CD14-positive monocyte (primary cell): ENCODE data around the gene PNMA6F. TPM values are rescaled to one million over a fixed set of nuclear protein-coding genes. Genes with fewer than 3 reads are reported as not detected.
"Not testable (repeated sequence)": the region's sequence is repeated elsewhere in the genome, so short reads cannot be mapped to it uniquely, and the experiment has no call there.

Experiments
- DNase-seq, 3 donors: peaks; one replicate each; pipeline ENCODE4 v3.0.0-alpha.2; 2011 to 2022
- H2AFZ ChIP-seq: 2 replicates; pipeline ENCODE4 v1.6.0; 2012; ENCODE audit warnings: mild to moderate bottlenecking, low read depth, low read length, inconsistent platforms; ENCODE audit not compliant: insufficient read depth, poor library complexity, severe bottlenecking
- H3K27ac ChIP-seq, 2 donors: 1 replicate in 1 of 2; 2 replicates in 1 of 2; pipeline ENCODE4 v1.5.1; 2012 to 2013; ENCODE audit warnings: low read length in 2 of 2, control low read depth in 1 of 2, inconsistent platforms in 1 of 2, low read depth in 1 of 2, mild to moderate bottlenecking in 1 of 2
- H3K27me3 ChIP-seq, 2 donors: one replicate each; pipeline versions ENCODE4 v1.6.0 to v1.6.1; 2011 to 2013; ENCODE audit warnings: low read length in 2 of 2; ENCODE audit not compliant: control insufficient read depth in 2 of 2, insufficient read depth in 2 of 2
- H3K36me3 ChIP-seq, 2 donors: replicated peaks in 1 of 2; 1 replicate in 1 of 2; 2 replicates in 1 of 2; pipeline versions ENCODE4 v1.5.1 to v1.6.1; 2012 to 2013; ENCODE audit warnings: low read length in 2 of 2, control low read depth in 1 of 2, inconsistent platforms in 1 of 2, mild to moderate bottlenecking in 1 of 2; ENCODE audit not compliant: insufficient read depth in 2 of 2, control insufficient read depth in 1 of 2
- H3K4me1 ChIP-seq, 2 donors: 1 replicate in 1 of 2; 2 replicates in 1 of 2; pipeline versions ENCODE4 v1.5.1 to v1.6.1; 2012 to 2013; ENCODE audit warnings: low read length in 2 of 2, control low read depth in 1 of 2, inconsistent platforms in 1 of 2, mild to moderate bottlenecking in 1 of 2, moderate library complexity in 1 of 2; ENCODE audit not compliant: insufficient read depth in 2 of 2, control insufficient read depth in 1 of 2
- H3K4me2 ChIP-seq: replicated peaks from 2 replicates; pipeline ENCODE3; 2012; ENCODE audit warnings: low read length, moderate library complexity, mild to moderate bottlenecking; ENCODE audit not compliant: poor library complexity, severe bottlenecking; ENCODE audit errors: extremely low read depth
- H3K4me3 ChIP-seq, 3 experiments: fragments of 200-600 bp in 1 of 3; sonication (generic) in 1 of 3; replicated peaks in 1 of 3; 1 replicate in 2 of 3; 2 replicates in 1 of 3; pipeline ENCODE4 v1.5.1; 2011 to 2013; ENCODE audit warnings: low read length in 3 of 3, mild to moderate bottlenecking in 3 of 3, control low read depth in 2 of 3, low read depth in 2 of 3, inconsistent platforms in 1 of 3, moderate library complexity in 1 of 3
- H3K79me2 ChIP-seq: 2 replicates; pipeline ENCODE4 v1.6.0; 2012; ENCODE audit warnings: mild to moderate bottlenecking, control low read depth, inconsistent platforms, low read length, moderate library complexity; ENCODE audit not compliant: insufficient read depth
- H3K9ac ChIP-seq: 2 replicates; pipeline ENCODE4 v1.6.0; 2017; ENCODE audit warnings: low read length, mild to moderate bottlenecking; ENCODE audit not compliant: insufficient read depth, poor library complexity, severe bottlenecking
- H3K9me3 ChIP-seq, 2 donors: replicated peaks in 1 of 2; 1 replicate in 1 of 2; 2 replicates in 1 of 2; pipeline versions ENCODE4 v1.5.1 to v1.6.1; 2012 to 2013; ENCODE audit warnings: low read length in 2 of 2, control low read depth in 1 of 2; ENCODE audit not compliant: control insufficient read depth in 1 of 2, insufficient read depth in 1 of 2
- H4K20me1 ChIP-seq: 2 replicates; pipeline ENCODE4 v1.6.0; 2012; ENCODE audit warnings: mild to moderate bottlenecking, low read length, control low read depth, moderate library complexity; ENCODE audit not compliant: insufficient read depth
- H3K27ac Mint-ChIP-seq, 7 donors: one replicate each; pipeline ENCODE4 v1.8.0; 2020; ENCODE audit warnings: mild to moderate bottlenecking in 7 of 7, mixed read lengths in 7 of 7, moderate library complexity in 6 of 7, inconsistent platforms in 2 of 7
- H3K27me3 Mint-ChIP-seq, 3 donors: one replicate each; pipeline ENCODE4 v1.8.0; 2021 to 2022; ENCODE audit warnings: low read depth in 3 of 3, mild to moderate bottlenecking in 3 of 3, mixed read lengths in 3 of 3, moderate library complexity in 3 of 3, inconsistent platforms in 1 of 3
- H3K36me3 Mint-ChIP-seq, 2 donors: one replicate each; pipeline ENCODE4 v1.8.0; 2020; ENCODE audit warnings: mixed read lengths in 2 of 2, inconsistent platforms in 1 of 2, mild to moderate bottlenecking in 1 of 2
- H3K4me1 Mint-ChIP-seq: one replicate; pipeline ENCODE4 v1.8.0; 2020; ENCODE audit warnings: mild to moderate bottlenecking, mixed read lengths
- H3K4me3 Mint-ChIP-seq, 2 donors: one replicate each; pipeline ENCODE4 v1.8.0; 2020; ENCODE audit warnings: mild to moderate bottlenecking in 2 of 2, mixed read lengths in 2 of 2, moderate library complexity in 1 of 2
- H3K9me3 Mint-ChIP-seq, 7 donors: one replicate each; pipeline ENCODE4 v1.8.0; 2020 to 2022; ENCODE audit warnings: mixed read lengths in 7 of 7, mild to moderate bottlenecking in 6 of 7, moderate library complexity in 6 of 7, inconsistent platforms in 2 of 7
- WGBS: methylation state at CpG from one replicate; pipeline ENCODE4 v1.1.5; 2013; ENCODE audit warnings: missing lambda C conversion rate; ENCODE audit not compliant: insufficient coverage; 5-methylcytosine and 5-hydroxymethylcytosine counted together
- intact Hi-C, 2 donors: fragments of 100-400 bp; cut with micrococcal nuclease; formaldehyde crosslinking; loops; one replicate each; pipeline versions ENCODE4 v1.15.0 to v1.15.1; 2023
- polyA plus RNA-seq, 3 donors: library from polyadenylated mRNA; depleted of rRNA in 1 of 3; unstranded in 2 of 3; stranded (reverse) in 1 of 3; fragments of 300-500 nt in 2 of 3; fragments of >200 nt in 1 of 3; fragmentation: Illumina TruSeq in 2 of 3; gene quantifications; 1 replicate in 2 of 3; 2 replicates in 1 of 3; pipeline ENCODE4 v1.2.3, GENCODE V29; 2012 to 2021
- small RNA-seq: library from RNA; depleted of rRNA; stranded (forward); fragments of <200 nt; gene quantifications from one replicate; pipeline ENCODE3, GENCODE V24; 2012; ENCODE audit warnings: low read depth; ENCODE audit not compliant: insufficient read length

The PNMA6F gene
- polyA plus RNA-seq, 3 donors, result not detected

DNA sequence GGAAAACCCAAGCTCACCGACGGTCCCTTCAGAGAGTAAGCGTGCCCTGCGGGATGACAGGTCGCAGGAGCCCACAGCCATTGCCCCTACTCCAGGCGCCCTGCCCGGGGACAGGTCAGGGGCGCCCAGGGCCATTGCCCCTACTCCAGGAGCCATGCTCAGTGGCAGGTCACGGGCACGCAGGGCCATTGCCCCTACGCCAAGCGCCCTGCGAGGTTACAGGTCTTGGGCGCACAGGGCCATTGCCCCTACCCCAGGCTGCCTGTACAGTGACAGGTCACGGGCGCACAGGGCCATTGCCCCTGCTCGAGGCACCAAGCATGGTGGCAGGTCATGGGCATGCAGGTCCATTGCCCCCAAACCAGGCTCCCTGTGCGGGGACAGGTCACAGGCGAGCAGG lies 49.5 kb downstream of the PNMA6F start:
- H3K27ac ChIP-seq, H3K4me1 Mint-ChIP-seq, H3K4me3 ChIP-seq, H4K20me1 ChIP-seq, H3K9ac ChIP-seq, H3K27ac Mint-ChIP-seq, H3K36me3 Mint-ChIP-seq, DNase-seq, H3K36me3 ChIP-seq, H3K79me2 ChIP-seq, H3K4me3 Mint-ChIP-seq, H2AFZ ChIP-seq, H3K27me3 ChIP-seq, H3K9me3 ChIP-seq, H3K4me1 ChIP-seq, H3K27me3 Mint-ChIP-seq, H3K4me2 ChIP-seq, intact Hi-C loops, H3K9me3 Mint-ChIP-seq: not testable (repeated sequence)
- WGBS, result no CpG with 5 or more reads among the region's 19 CpGs

Small RNAs within 50 kb of the gene (small RNA-seq; reads per million reads assigned to genes)
- not detected for gene AC152007.1

Other genes with a start within 250 kb of the PNMA6F start
- gene PNMA6A, start 249.3 kb downstream of the PNMA6F start, polyA plus RNA-seq, result under 1 TPM in 2 of 3 donors, not detected in 1; 0.04 to 0.12 TPM
- not detected for gene MAGEA1, start 142.5 kb downstream of the PNMA6F start, polyA plus RNA-seq
- gene ZNF275, start 12.4 kb upstream of the PNMA6F start, polyA plus RNA-seq, result 1 to 10 TPM; 1.0 to 4.7 (median 2.1) TPM
- not detected for gene PNMA6E, start 79.6 kb upstream of the PNMA6F start, polyA plus RNA-seq
- under 1 TPM; 0.04 to 0.96 (median 0.13) TPM for gene ZFP92, start 89.7 kb upstream of the PNMA6F start, polyA plus RNA-seq
- gene TREX2, start 124.3 kb upstream of the PNMA6F start, polyA plus RNA-seq, result 1 to 10 TPM in 1 of 3 donors, not detected in 2; 1.5 TPM
- gene HAUS7, start 148.8 kb upstream of the PNMA6F start, polyA plus RNA-seq, result 10 to 100 TPM; 23.8 to 37.5 (median 26.7) TPM
- not detected for gene BGN, start 173.2 kb upstream of the PNMA6F start, polyA plus RNA-seq
- under 1 TPM in 1 of 3 donors, not detected in 2; 0.01 TPM for gene ATP2B3, start 195.9 kb upstream of the PNMA6F start, polyA plus RNA-seq